HG03460 (cell line): ENCODE measurements around the gene SCGB1D1.
"Not testable (repeated sequence)": the region's sequence is repeated elsewhere in the genome, so short reads cannot be mapped to it uniquely, and the experiment has no call there.

Experiments used
- ATAC-seq: cut with Tn5 transposase; IDR thresholded peaks from one replicate; pipeline ENCODE4 v1.9.1; 2021; ENCODE audit not compliant: unreplicated experiment

Gene SCGB1D1

GRCh38 chr11:62157603-62158002 is 32.4 kb upstream of the SCGB1D1 start:
- no peak for ATAC-seq

GRCh38 chr11:62166371-62166770 is 23.6 kb upstream of the SCGB1D1 start:
- ATAC-seq: no peak

GRCh38 chr11:62169448-62169847 is 20.6 kb upstream of the SCGB1D1 start:
- ATAC-seq: no peak

GRCh38 chr11:62169935-62170334 is 20.1 kb upstream of the SCGB1D1 start:
- ATAC-seq: no peak

GRCh38 chr11:62171261-62171723 is 18.7 kb upstream of the SCGB1D1 start:
- ATAC-seq: no peak

GRCh38 chr11:62172294-62172693 is 17.7 kb upstream of the SCGB1D1 start:
- ATAC-seq: no peak

GRCh38 chr11:62176766-62177165 is 13.2 kb upstream of the SCGB1D1 start:
- ATAC-seq: no peak

GRCh38 chr11:62179995-62180394 is 10.0 kb upstream of the SCGB1D1 start:
- ATAC-seq: no peak

GRCh38 chr11:62181097-62181496 is 8.9 kb upstream of the SCGB1D1 start:
- ATAC-seq: no peak

GRCh38 chr11:62182147-62182891 is 7.7 kb upstream of the SCGB1D1 start:
- ATAC-seq: no peak

GRCh38 chr11:62186195-62186594 is 3.8 kb upstream of the SCGB1D1 start:
- ATAC-seq: no peak

- ATAC-seq: no peak
Observed at GRCh38 chr11:62193952-62194351, 3.9 kb downstream of the SCGB1D1 start.

- ATAC-seq: not testable (repeated sequence)
Observed at GRCh38 chr11:62195010-62195409, 5.0 kb downstream of the SCGB1D1 start.

GRCh38 chr11:62195945-62196344 is 5.9 kb downstream of the SCGB1D1 start:
- ATAC-seq: no peak

- ATAC-seq: not testable (repeated sequence)
Observed at GRCh38 chr11:62197400-62197799, 7.4 kb downstream of the SCGB1D1 start.

- no peak for ATAC-seq
Observed at GRCh38 chr11:62201376-62201775, 11.4 kb downstream of the SCGB1D1 start.

GRCh38 chr11:62202910-62203309 is 12.9 kb downstream of the SCGB1D1 start:
- ATAC-seq: no peak

GRCh38 chr11:62204430-62204829 is 14.4 kb downstream of the SCGB1D1 start:
- no peak for ATAC-seq

- no peak for ATAC-seq
Observed at GRCh38 chr11:62205441-62205840, 15.4 kb downstream of the SCGB1D1 start.

- ATAC-seq: not testable (repeated sequence)
Observed at GRCh38 chr11:62206276-62207066, 16.5 kb downstream of the SCGB1D1 start.

- no peak for ATAC-seq
Observed at GRCh38 chr11:62208785-62209144, 18.7 kb downstream of the SCGB1D1 start.

- ATAC-seq: no peak
Observed at GRCh38 chr11:62217191-62217748, 27.3 kb downstream of the SCGB1D1 start.
